ENCODE data around the gene NIPAL4.
"Not testable (repeated sequence)": the region's sequence is repeated elsewhere in the genome, so short reads cannot be mapped to it uniquely, and the experiment has no call there.

NIPAL4 gene

DNA sequence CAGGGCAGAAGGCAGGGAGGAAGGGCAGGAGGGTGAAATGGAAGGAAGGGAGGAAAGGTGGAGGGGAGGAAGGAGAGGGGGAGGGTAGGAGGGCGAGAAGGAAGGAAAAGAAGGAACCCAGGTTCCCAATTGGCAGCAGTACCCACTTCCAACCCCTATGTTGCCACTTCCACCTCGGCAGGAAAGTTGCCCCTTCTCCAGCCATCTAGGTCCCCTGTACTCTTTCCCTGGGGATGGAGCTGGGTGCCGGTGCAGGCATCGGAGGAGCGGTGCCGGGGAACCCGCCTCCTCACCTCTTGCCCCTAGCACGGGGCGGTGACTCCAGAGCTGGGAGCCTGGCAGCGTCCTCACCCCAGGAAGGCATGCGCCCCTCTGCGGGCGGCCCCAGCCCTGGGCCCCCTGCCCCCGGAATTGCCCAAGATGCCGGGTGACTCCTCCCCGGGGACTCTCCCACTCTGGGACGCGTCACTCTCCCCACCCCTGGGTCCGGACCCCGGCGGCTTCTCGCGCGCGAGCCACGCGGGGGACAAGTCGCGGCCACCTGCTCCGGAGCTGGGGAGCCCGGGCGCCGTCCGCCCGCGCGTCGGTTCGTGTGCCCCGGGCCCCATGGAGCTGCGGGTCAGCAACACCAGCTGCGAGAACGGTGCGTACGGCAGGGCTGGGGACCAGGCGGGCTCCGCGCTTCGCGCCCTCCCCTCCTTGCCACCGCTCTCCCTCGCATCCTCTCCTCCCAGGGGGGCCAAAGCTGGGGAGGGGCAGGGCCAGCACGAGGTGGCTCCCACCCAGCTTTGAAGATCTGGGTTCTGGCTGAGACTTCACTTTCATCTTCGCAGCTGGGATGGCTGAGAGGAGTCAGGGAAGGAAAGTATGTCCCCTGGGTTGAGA is at the start of gene NIPAL4:
Gene NIPAL4 (plus strand): TSS at position 499 of the 885 bp plus-strand sequence. CDS start 108 bp downstream, at position 607.
- Mint-ChIP-seq H3K4me1 (ENCODE audit: low read depth) (peaks cover 33% of the 10 kb centered on the region), H3K27me3 (peaks cover 36% of the 10 kb centered on the region), H3K9me3 (no peaks in the 10 kb centered on the region), H3K4me3 (peak within 1 kb of the TSS; percentile 68), H3K36me3 (ENCODE audit: low read depth) (no peaks in the 10 kb centered on the region), H3K27ac (no peak within 1 kb of the TSS)
- intact Hi-C loops (cut with micrococcal nuclease): no loop called here

DNA sequence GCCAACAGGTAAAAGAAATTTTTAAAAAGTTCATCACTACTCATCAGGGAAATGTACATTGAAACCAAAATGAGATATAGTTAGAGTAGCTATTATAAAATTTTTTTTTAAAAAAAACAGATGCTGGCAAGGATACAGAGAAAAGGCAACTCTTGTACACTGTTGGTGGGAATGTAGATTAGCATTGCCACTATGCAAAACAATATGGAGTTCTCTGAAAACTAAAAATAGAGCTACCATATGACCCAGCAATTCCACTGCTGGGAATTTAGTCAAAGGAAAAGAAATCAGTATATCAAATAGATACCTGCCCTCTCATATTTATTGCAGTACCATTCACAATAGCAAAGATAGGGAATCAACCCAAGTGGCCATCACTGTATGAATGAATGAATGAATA is 44.2 kb upstream of the NIPAL4 start:
- Mint-ChIP-seq H3K27ac (no peak overlapping the region), H3K27me3 (peaks cover 6% of the 10 kb centered on the region), H3K36me3 (ENCODE audit: low read depth) (no peaks in the 10 kb centered on the region), H3K4me1 (ENCODE audit: low read depth) (no peaks in the 10 kb centered on the region), H3K9me3 (peaks cover 12% of the 10 kb centered on the region), H3K4me3 (no peak overlapping the region)
- intact Hi-C loops (cut with micrococcal nuclease): no loop called here

DNA sequence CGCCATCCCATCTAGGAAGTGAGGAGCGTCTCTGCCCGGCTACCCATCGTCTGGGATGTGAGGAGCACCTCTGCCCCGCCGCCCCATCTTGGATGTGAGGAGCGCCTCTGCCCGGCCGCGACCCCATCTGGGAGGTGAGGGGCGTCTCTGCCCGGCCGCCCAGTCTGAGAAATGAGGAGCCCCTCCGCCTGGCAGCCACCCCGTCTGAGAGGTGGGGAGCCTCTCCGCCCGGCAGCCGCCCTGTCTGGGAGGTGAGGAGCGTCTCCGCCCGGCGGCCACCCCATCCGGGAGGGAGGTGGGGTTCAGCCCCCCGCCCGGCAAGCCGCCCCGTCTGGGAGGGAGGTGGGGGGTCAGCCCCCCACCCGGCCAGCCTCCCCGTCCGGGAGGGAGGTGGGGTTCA is 40.5 kb upstream of the NIPAL4 start:
- H3K4me1 Mint-ChIP-seq (ENCODE audit: low read depth); H3K4me3 Mint-ChIP-seq; H3K27me3 Mint-ChIP-seq; H3K27ac Mint-ChIP-seq; H3K36me3 Mint-ChIP-seq (ENCODE audit: low read depth); intact Hi-C loops (cut with micrococcal nuclease): not testable (repeated sequence)
- H3K9me3 Mint-ChIP-seq: peaks cover 12% of the 10 kb centered on the region

DNA sequence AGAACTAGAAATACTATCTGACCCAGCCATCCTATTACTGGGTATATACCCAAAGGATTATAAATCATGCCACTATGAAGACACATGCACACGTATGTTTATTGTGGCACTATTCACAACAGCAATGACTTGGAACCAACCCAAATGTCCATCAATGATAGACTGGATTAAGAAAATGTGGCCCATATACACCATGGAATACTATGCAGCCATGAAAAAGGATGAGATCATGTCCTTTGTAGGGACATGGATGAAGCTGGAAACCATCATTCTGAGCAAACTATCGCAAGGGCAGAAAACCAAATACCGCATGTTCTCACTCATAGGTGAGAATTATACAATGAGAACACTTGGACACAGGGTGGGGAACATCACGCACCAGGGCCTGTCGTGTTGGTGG is 30.1 kb upstream of the NIPAL4 start:
- intact Hi-C loops (cut with micrococcal nuclease): loop anchor here (2.0 kb wide), 1 partner anchor 47 kb away; no protein-coding TSS in a partner anchor
- not testable (repeated sequence) for H3K36me3 Mint-ChIP-seq (ENCODE audit: low read depth); H3K4me3 Mint-ChIP-seq; H3K4me1 Mint-ChIP-seq (ENCODE audit: low read depth); H3K27ac Mint-ChIP-seq; H3K9me3 Mint-ChIP-seq
- peaks cover 15% of the 10 kb centered on the region for H3K27me3 Mint-ChIP-seq

DNA sequence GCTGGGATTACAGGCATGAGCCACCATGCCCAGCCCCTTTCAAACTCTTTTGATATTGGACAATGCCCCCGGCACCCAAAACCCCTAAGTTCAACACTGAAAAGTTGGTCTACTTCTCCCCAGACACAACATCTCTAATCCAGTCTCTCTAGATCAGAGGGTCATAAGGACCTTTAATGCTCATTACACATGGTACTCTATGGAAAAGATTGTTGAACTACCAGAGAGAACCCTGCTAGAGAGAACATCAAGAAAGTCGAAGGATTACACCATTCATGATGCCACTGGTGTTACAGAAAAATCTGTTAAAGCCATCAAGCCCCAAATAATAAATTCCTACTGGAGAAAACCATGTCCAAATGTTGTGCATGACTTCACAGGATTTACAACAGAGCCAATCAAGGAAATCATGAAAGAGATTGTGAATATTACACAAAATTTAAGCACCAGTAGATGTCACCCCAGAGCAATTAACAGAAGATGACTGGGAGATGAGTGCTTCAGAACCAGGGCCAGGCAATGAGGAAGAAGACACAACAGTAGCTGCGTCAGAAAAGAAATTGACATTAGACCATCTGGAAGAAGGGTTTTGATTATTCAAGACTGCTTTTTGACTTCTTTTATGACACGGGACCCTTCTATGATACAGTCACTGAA is 28.3 kb upstream of the NIPAL4 start:
- H3K4me3 Mint-ChIP-seq: no peak overlapping the region
- H3K27ac Mint-ChIP-seq: no peak overlapping the region
- H3K9me3 Mint-ChIP-seq: peaks cover 21% of the 10 kb centered on the region
- H3K36me3 Mint-ChIP-seq (ENCODE audit: low read depth): no peaks in the 10 kb centered on the region
- intact Hi-C loops (cut with micrococcal nuclease): loop anchor here (1.0 to 2.0 kb wide), 3 partner anchors 45 to 311 kb away; partner anchors contain the start of gene LSM11
- H3K4me1 Mint-ChIP-seq (ENCODE audit: low read depth): peaks cover 13% of the 10 kb centered on the region
- peaks cover 11% of the 10 kb centered on the region for H3K27me3 Mint-ChIP-seq

DNA sequence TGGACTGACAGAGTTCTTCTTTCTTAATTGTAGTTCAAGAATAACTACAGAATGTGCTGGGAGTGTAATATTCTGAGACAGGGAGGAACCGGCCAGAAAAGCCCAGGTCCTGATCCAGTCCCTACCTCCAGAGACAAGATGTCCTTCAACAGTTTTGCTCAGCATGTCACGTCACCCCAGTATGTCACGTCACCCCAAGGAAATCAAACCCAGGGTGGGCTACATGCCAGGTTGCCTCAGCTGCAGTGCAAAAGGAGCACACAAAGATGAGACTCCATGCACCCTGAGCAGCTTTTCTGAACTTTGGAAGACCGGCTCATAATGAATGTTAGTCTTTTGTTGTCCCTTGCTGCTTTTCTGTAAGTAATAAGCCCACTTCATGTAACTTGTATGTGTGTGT is 25.9 kb upstream of the NIPAL4 start:
- H3K4me1 Mint-ChIP-seq (ENCODE audit: low read depth): peaks cover 13% of the 10 kb centered on the region
- peaks cover 3% of the 10 kb centered on the region for H3K27me3 Mint-ChIP-seq

DNA sequence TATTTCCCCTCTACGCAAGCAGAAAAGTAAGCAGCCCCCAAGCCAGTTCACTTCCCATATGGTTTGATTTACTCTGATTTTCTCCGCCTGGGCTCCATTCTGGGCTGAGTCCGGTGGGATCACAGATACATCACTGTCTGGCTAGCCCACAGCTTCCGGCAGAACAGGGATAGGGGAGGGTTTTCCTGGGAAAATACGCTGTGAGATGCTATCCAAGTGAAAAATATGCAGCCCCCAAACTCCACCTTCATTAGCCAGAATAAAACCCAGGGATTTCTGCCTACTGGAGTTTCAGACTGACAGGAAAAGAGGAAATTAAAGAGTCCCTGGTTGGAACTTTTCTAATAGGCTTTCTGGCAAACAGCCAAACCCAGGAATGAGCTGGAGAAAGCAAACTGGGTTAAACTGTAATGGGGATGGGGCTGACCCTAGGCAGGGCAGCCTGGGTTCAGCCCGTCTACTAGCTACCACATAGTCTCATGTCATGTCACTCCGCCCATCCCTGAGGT is 16.9 kb upstream of the NIPAL4 start:
- Mint-ChIP-seq H3K9me3 (no peaks in the 10 kb centered on the region), H3K4me3 (no peak overlapping the region), H3K27me3 (peaks cover 9% of the 10 kb centered on the region), H3K27ac (no peak overlapping the region), H3K36me3 (ENCODE audit: low read depth) (no peaks in the 10 kb centered on the region), H3K4me1 (ENCODE audit: low read depth) (peaks cover 5% of the 10 kb centered on the region)
- intact Hi-C loops (cut with micrococcal nuclease): no loop called here

More for the DNA sequence above, 25.9 kb upstream of the NIPAL4 start:
- H3K9me3 Mint-ChIP-seq: peaks cover 21% of the 10 kb centered on the region
- intact Hi-C loops (cut with micrococcal nuclease): no loop called here
- H3K4me3 Mint-ChIP-seq: no peak overlapping the region
- no peaks in the 10 kb centered on the region for H3K36me3 Mint-ChIP-seq (ENCODE audit: low read depth)
- H3K27ac Mint-ChIP-seq: no peak overlapping the region

DNA sequence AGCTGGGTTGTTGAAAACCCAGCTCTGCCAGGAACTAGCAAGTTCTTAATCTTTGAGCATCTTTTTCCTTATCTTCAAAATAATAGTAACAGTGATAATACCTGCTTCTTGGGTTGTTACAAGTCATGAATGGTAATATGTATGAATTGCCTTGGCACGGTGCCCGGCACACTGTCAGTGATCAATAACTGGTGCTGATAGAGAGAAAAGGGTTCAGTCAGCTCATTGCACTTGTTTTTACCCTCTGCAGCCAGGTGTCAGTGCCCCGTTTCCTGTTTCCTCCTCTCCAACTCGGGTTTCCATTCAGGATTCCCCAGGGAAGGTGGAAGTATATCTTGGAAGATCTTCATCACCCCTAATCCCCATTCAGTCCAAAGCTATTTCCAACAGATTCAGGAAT is 15.8 kb upstream of the NIPAL4 start:
- intact Hi-C loops (cut with micrococcal nuclease): no loop called here
- Mint-ChIP-seq H3K27me3 (peaks cover 9% of the 10 kb centered on the region), H3K9me3 (no peaks in the 10 kb centered on the region), H3K4me3 (no peak overlapping the region), H3K36me3 (ENCODE audit: low read depth) (no peaks in the 10 kb centered on the region), H3K4me1 (ENCODE audit: low read depth) (peaks cover 5% of the 10 kb centered on the region), H3K27ac (no peak overlapping the region)

DNA sequence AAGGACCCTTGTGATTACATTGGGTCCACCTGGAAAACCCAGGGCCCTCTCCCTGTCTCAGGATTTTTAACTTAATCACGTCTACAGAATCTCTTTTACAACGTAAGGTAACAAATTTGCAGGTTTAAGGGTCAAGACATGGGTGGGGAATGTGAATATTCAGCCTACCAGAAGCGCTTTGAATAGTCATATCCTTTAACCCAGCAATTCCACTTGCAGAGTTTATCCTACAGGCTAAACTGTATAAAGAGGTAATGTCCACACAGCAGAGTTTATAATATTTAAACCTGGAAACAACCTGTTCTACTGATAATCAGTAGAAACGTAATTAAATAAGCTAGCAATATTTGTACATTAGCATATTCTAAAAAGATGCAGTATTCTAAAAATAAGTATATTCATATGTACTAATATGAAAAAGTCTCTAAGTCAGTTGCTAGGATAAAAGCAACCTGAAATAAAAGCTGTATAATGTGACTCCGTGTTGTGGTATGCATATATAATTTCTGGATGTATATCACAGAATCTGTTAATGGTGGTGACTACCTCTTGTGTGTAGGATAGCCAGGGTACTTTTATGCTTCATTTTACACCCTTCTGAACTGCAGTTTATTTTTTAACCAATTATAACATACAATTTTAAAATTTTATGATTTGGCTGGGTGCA is 14.1 kb upstream of the NIPAL4 start:
- H3K4me1 Mint-ChIP-seq (ENCODE audit: low read depth): peaks cover 5% of the 10 kb centered on the region
- no peak overlapping the region for H3K4me3 Mint-ChIP-seq
- H3K27ac Mint-ChIP-seq: no peak overlapping the region
- no peaks in the 10 kb centered on the region for H3K9me3 Mint-ChIP-seq
- peaks cover 9% of the 10 kb centered on the region for H3K27me3 Mint-ChIP-seq
- intact Hi-C loops (cut with micrococcal nuclease): no loop called here
- no peaks in the 10 kb centered on the region for H3K36me3 Mint-ChIP-seq (ENCODE audit: low read depth)

DNA sequence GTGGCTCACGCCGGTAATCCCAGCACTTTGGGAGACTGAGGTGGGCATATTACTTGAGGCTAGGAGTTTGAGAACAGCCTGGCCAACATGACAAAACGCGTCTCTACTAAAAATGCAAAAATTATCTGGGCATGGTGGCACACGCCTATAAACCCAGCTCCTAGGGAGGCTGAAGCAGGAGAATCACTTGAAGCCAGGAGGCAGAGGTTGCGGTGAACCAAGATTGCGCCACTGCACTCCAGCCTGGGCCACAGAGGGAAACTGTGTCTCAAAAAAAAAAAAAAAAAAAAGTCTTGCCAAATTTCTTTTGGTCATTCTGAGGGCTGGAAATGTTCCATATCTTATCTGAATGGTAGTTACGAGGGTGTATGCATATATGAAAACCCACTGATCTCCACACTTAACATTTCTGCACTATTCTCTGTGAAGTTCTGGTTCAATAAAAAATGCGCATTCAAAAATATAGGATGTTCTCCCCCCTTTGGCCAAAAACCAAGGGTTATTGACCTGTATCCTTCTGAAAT is 13.5 kb upstream of the NIPAL4 start:
- Mint-ChIP-seq H3K27me3 (peaks cover 9% of the 10 kb centered on the region), H3K4me3 (no peak overlapping the region), H3K36me3 (ENCODE audit: low read depth) (no peaks in the 10 kb centered on the region), H3K4me1 (ENCODE audit: low read depth) (peaks cover 5% of the 10 kb centered on the region), H3K9me3 (no peaks in the 10 kb centered on the region), H3K27ac (no peak overlapping the region)
- intact Hi-C loops (cut with micrococcal nuclease): no loop called here

DNA sequence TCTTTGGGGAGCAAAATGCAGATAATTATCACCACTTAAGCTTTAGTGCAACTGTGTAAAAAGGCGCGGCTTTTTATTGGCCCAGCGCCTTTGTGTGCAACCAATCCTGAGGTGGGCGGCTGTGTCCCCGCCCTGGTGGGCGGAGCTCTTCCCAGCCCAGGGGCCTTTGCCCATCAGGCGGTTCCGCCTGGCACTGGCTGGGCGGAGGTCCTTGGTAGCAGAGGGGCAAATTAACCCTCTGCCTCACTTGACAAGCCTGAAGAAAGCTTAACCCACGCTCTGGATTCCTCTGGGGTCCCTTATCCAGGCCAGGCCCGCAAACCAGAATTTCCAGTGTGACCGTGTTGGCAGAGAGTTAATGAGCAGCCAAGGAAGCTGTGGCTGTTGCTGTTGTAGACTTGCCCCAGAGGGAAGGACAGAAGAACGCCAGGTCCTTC is 12.8 kb upstream of the NIPAL4 start:
- no peaks in the 10 kb centered on the region for H3K9me3 Mint-ChIP-seq
- H3K4me1 Mint-ChIP-seq (ENCODE audit: low read depth): peaks cover 5% of the 10 kb centered on the region
- H3K4me3 Mint-ChIP-seq: no peak overlapping the region
- no peak overlapping the region for H3K27ac Mint-ChIP-seq
- intact Hi-C loops (cut with micrococcal nuclease): no loop called here
- H3K27me3 Mint-ChIP-seq: peaks cover 9% of the 10 kb centered on the region
- H3K36me3 Mint-ChIP-seq (ENCODE audit: low read depth): no peaks in the 10 kb centered on the region

DNA sequence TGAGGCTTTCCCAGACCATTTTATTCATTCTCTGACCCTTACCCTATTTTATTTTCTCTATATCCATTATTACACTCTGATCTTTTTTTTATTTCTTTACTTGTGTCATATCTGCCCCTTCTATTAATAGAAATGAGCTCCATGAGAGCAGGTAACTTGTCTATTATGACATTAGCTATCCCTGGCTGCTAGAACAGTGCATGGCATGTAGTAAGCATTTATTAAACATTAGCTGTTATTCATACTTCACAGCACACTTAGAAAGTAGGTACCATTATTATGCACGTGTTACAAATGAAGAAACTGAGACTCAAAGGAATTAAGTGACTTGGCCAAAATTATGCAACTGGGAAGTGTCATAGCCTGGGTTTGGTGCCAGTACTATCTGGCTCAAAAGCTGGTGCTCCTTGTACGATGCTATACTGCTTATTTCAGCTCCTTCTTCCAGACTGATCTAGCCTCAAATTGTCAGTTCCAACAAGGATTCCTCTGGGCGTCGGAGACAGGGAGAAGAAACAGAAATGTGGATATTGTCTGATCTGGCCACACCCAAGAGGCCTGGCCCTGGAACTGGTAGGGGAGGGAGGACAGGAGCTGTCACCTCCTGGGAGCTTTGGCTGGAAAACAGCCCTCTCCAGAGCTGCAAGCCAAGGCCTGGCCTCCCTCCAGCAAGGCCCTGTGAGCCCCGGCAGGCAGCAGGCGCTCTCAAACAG is 10.8 kb upstream of the NIPAL4 start:
- H3K27ac Mint-ChIP-seq: no peak overlapping the region
- H3K9me3 Mint-ChIP-seq: no peaks in the 10 kb centered on the region
- H3K4me3 Mint-ChIP-seq: no peak overlapping the region
- no peaks in the 10 kb centered on the region for H3K36me3 Mint-ChIP-seq (ENCODE audit: low read depth)
- peaks cover 4% of the 10 kb centered on the region for H3K27me3 Mint-ChIP-seq
- H3K4me1 Mint-ChIP-seq (ENCODE audit: low read depth): peaks cover 5% of the 10 kb centered on the region
- intact Hi-C loops (cut with micrococcal nuclease): no loop called here

DNA sequence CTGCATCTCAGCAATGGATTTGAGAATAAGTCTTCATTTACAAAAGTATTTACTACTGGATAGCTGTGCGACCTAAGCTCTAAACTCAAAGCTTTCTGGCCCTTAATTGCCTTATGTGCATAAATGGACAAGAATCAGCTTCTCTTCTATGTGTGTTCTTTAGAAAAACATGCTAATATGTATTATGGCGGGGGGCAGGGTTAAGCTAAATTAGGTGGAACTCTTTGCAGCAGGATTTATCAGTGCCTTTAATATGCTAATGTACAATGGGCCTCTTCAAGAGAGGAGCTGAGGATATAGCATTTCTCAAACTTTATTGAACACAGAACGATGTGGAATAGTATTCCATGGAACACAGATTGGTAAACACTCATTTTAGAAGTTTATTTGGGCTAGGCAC is 10.0 kb upstream of the NIPAL4 start:
- Mint-ChIP-seq H3K4me3 (no peak overlapping the region), H3K4me1 (ENCODE audit: low read depth) (peaks cover 5% of the 10 kb centered on the region), H3K36me3 (ENCODE audit: low read depth) (no peaks in the 10 kb centered on the region), H3K9me3 (no peaks in the 10 kb centered on the region), H3K27me3 (peaks cover 3% of the 10 kb centered on the region), H3K27ac (no peak overlapping the region)
- intact Hi-C loops (cut with micrococcal nuclease): no loop called here
